Embryonic facial prominence (tissue), 1 donor: ENCODE data around the gene MOB3A.
"Not testable (repeated sequence)": the region's sequence is repeated elsewhere in the genome, so short reads cannot be mapped to it uniquely, and the experiment has no call there.

Experiments used
- DNase-seq: peaks from one replicate; pipeline ENCODE4 v3.0.0-alpha.2; 2016; ENCODE audit errors: extremely low spot score

Gene MOB3A

GRCh38 chr19:2096034-2096479 lies at the start of gene MOB3A:
TSS of gene MOB3A (minus strand) at chr19:2096326. CDS start at chr19:2078560, 17,766 bp downstream.
- DNase-seq = peak; percentile 80

- no peak for DNase-seq
Measured at GRCh38 chr19:2145831-2146241, 49.7 kb upstream of the MOB3A start.

GRCh38 chr19:2144190-2144589 lies 48.1 kb upstream of the MOB3A start:
- DNase-seq = no peak

GRCh38 chr19:2142173-2142829 lies 46.2 kb upstream of the MOB3A start:
- no peak for DNase-seq

- no peak for DNase-seq
Measured at GRCh38 chr19:2140138-2140569, 44.0 kb upstream of the MOB3A start.

GRCh38 chr19:2139385-2140137 lies 43.4 kb upstream of the MOB3A start:
- no peak for DNase-seq

- no peak for DNase-seq
Measured at GRCh38 chr19:2138061-2138728, 42.1 kb upstream of the MOB3A start.

GRCh38 chr19:2136796-2137195 lies 40.7 kb upstream of the MOB3A start:
- no peak for DNase-seq

- no peak for DNase-seq
Measured at GRCh38 chr19:2135474-2136402, 39.6 kb upstream of the MOB3A start.

GRCh38 chr19:2132731-2133490 lies 36.8 kb upstream of the MOB3A start:
- no peak for DNase-seq

- no peak for DNase-seq
Measured at GRCh38 chr19:2132191-2132590, 36.1 kb upstream of the MOB3A start.

GRCh38 chr19:2131012-2131975 lies 35.2 kb upstream of the MOB3A start:
- DNase-seq = not testable (repeated sequence)

GRCh38 chr19:2129892-2130770 lies 34.0 kb upstream of the MOB3A start:
- DNase-seq = no peak

GRCh38 chr19:2129486-2129885 lies 33.4 kb upstream of the MOB3A start:
- DNase-seq = no peak

- DNase-seq = no peak
Measured at GRCh38 chr19:2129022-2129421, 32.9 kb upstream of the MOB3A start.

- DNase-seq = not testable (repeated sequence)
Measured at GRCh38 chr19:2128252-2128651, 32.1 kb upstream of the MOB3A start.

- DNase-seq = no peak
Measured at GRCh38 chr19:2127758-2128157, 31.6 kb upstream of the MOB3A start.

- DNase-seq = no peak
Measured at GRCh38 chr19:2126879-2127518, 30.9 kb upstream of the MOB3A start.
